Hematopoietic multipotent progenitor cell treated with erythropoietin and hydrocortisone succinate and interleukin-3 and kit ligand, for 4 days (in vitro differentiated cells): Measurements from ENCODE around the gene RAD23B.
"Not testable (repeated sequence)": the region's sequence is repeated elsewhere in the genome, so short reads cannot be mapped to it uniquely, and the experiment has no call there.

Experiments
- DNase-seq: peaks from one replicate; pipeline ENCODE4 v3.0.0-alpha.2; 2015

RAD23B gene

GRCh38 chr9:107282759-107283622, at the start of gene RAD23B:
RAD23B (plus strand) TSS chr9:107283279; CDS start chr9:107283630, 351 bp downstream.
- peak; percentile 99 for DNase-seq

DNA sequence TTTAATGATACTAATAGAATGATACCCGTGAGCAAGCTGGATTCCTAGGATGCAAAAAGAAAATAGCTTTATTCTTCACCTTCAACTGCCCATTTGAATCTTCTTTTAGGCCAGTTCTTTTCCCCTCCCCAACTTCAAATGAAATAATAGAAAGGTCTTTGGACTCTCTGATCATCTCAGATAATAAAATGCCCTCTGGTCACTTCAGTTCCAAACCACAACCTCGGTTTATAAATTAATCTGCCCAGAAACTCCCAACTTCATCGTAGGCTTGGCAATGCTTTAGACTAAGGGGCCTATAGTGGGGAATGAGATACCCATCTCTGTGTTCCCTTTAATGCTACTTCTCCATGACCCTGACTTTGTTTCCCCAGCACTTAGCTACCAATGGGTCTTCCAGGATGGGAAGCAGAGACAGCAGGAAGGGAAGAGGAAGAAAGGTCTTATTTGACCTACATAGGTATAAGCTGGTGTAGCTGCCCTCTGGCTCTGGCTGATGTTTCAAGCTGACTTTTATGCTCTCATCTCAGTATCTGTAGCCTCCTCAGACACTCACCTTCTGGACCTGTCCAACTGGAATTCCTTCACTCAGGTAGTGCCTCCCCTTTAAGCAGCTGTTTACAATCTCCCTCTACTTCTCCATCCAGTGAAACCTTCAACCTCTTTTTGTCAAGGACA, 47.2 kb upstream of the RAD23B start:
- DNase-seq = no peak

- no peak for DNase-seq
Measured at GRCh38 chr9:107237873-107238272, 45.2 kb upstream of the RAD23B start.

DNA sequence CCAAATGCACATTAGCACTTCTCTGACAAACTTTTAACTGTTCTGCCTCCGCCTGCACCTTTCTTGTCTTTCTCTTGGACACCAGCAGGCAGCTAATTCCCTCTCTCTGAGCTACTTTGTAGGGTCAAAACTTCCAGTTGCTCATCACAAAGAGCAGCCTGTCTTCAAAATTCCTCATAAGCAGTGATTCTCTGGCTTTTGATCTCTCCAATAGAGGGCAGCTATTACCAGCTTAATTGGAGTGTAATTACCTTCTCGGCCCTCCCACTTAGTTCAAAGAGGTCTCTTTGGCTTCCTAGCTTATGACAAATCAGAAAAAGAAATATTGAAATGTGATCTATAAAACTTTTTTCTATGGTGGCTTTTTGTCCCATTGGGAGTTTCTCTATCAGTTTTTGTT, 43.6 kb upstream of the RAD23B start:
- peak; percentile 63 for DNase-seq

- DNase-seq = no peak
Measured at GRCh38 chr9:107240260-107240659, 42.8 kb upstream of the RAD23B start.

DNA sequence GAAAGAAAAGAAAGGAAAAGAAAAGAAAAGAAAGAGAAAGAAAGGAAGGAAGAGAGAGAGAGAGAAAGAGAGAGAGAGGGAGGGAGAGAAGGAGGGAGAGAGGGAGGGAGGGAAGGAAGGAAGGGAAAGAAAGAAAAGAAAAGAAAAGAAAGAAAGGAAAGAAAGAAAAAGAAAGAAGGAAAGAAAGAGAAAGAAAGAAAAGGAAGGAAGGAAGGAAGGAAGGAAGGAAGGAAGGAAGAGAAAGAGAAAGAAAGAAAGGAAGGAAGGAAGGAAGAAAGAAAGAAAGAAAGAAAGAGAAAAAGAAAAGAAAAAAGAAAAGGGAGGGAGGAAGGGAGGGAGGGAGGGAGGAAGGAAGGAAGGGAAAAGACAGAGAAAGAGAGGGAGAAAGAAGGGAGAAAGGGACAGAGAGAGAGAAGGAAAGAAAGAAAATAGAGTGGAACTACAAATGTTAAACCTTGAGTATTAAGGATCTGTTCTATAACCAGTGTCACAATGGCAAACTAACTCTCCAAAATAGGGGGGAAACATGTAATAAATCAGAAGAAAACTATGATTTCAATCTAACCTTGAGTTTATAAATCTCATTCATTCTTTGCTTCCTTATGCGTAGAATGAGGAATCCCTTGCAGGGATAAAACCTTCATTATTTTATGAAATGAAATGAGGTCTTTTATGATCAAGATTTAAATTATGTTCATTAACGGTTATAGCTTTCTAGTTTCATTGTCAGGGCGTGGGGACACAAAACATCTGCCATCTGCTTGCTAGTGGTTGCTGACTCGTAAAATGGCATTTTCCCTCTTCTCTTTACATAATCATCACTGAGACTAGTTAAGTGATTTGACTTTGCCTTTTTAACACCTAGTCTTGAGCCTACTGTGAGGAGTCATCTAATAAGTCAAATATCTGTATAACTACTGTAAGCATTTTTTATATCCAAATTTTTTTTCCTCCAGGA, 40.7 kb upstream of the RAD23B start:
- no peak for DNase-seq

GRCh38 chr9:107243742-107244141, 39.3 kb upstream of the RAD23B start:
- no peak for DNase-seq

- DNase-seq = peak; percentile 28
Measured at GRCh38 chr9:107246259-107247254, 36.5 kb upstream of the RAD23B start.

GRCh38 chr9:107248714-107249113, 34.4 kb upstream of the RAD23B start:
- no peak for DNase-seq

DNA sequence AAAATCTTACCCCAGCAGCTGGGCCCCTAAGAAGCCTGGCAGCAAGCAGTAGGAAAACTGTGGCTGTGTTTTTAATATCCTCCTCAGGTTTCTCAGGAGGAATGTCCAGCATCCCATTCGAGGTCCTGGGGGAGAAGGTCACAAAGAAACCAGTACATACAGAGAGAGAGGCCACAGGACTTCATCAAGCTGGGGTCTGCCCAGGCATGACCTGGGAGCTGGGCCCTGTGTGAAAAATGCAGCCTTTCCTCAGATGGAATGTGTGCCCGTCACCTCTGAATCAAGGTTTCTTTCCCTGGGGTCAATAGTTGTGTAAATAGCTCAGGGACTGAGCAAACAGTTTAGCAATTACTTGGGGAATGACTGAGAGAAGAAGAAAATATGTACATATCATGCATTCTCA, 33.9 kb upstream of the RAD23B start:
- DNase-seq = no peak

DNA sequence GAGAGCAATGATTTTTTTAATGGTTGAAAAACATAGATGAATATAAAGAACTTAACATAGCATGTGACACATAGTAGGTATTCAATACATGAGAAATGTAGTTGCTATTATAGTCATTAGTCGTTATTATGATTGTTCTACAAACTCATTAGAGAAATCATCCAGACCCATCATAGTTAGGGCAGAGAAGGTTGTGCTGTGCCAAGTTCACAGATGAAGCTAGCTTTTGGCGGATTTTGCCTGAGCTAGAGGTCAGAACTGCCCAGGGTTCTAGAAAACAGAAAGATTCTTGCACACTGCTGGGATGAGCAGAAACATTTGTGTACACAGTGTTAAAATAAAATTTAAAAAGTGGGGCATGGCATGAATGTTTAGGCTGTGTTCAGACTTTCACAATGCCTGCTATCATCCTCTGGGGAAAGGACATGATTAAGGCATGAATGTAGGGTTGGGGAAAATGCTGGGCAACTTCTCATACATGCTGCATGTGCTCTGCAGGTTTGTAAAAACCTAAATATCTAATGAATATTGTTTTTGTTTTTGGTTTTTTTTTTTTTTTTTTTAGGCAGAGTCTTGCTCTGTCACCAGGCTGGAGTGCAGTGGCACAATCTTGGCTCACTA, 33.3 kb upstream of the RAD23B start:
- no peak for DNase-seq

- DNase-seq = peak; percentile 29
Measured at GRCh38 chr9:107251756-107252322, 31.2 kb upstream of the RAD23B start.

GRCh38 chr9:107258919-107259318, 24.2 kb upstream of the RAD23B start:
- DNase-seq = no peak

DNA sequence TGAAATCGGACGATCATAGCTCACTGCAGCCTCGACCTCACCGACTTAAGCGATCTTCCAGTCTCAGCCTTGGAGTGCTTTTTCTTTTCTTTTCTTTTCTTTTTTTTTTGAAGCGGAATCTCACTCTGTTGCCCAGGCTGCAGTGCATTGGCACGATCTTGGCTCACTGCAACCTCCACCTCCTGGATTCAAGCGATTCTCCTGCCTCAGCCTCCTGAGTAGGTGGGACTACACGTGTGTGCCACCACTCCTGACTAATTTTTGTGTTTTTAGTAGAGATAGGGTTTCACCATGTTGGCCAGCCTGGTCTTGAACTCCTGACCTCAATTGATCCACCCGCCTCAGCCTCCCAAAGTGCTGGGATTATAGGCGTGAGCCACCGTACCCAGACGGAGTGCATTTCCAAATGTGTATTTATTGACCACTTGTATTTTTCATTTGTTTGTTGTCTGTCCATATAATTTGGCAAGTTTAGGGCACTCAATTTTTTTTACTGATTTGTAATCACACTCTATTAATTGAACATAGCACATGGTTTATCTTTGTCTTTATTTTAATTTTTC, 23.2 kb upstream of the RAD23B start:
- not testable (repeated sequence) for DNase-seq

GRCh38 chr9:107260437-107261081, 22.5 kb upstream of the RAD23B start:
- peak; percentile 46 for DNase-seq

DNA sequence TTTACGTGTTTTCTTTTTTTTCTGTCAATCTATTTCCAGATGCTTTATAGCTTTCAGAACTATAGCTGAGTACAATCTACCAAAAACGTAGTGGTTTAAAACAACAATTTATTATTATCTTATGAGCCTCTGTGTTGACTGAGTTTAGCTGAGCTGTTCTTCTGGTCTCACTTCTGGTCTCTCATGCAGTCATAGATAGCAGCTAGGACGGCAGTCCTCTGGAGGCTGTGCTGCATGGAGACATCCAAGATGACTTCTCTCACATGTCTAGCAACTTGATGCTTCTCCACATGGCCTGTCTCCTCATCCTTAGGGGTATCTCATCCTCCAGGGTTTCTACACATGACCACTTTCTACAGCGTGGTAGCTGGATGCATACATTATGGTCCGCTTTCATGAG, 22.0 kb upstream of the RAD23B start:
- no peak for DNase-seq

DNA sequence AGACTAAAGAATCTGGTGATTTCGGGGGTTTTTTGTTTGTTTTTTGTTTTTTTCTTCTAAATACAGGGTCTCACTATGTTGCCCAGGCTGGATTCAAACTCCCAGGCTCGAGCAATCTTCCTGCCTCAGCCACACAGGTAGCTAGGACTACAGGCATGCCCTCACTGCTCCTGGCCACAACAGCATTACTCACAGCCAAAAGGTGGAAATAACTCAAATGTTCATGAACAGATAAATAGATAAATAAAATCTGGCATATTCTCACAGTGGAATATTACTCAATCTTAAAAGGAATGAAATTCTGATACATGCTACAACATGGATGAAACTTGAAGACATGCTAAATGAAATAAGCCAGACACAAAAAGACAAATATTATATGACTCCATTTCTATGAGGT, 19.8 kb upstream of the RAD23B start:
- DNase-seq = no peak

GRCh38 chr9:107266624-107267368, 16.3 kb upstream of the RAD23B start:
- no peak for DNase-seq

DNA sequence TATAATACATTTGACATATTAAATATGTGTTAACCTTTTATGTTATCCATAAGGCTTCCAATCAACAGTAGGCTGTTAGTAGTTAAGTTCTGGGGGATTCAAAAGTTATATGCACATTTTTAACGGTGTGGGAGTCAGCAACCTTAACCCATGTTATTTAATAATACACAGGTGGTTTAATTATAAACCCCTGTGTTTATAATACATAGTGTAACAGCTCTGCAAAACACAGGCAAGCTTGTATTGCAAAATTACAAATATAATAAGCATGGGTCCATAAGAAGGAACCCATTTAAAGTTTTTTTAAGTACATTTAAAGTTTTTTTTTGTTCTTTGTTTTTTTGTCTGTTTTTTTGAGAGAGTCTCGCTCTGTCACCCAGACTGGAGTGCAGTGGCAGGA, 14.5 kb upstream of the RAD23B start:
- no peak for DNase-seq
